Uterus (tissue), 2 donors: ENCODE results near the gene LSS.
"Not testable (repeated sequence)": the region's sequence is repeated elsewhere in the genome, so short reads cannot be mapped to it uniquely, and the experiment has no call there.

Experiments used
- POLR2A ChIP-seq, 2 donors: fragments of 450-650 bp; IDR thresholded peaks; one replicate each; pipeline ENCODE4 v1.6.1; 2016; ENCODE audit warnings: antibody characterized with exemption in 2 of 2, mild to moderate bottlenecking in 1 of 2, moderate library complexity in 1 of 2
- TF ChIP-seq, protein P1 (sequence below), 4 experiments: fragments of 200-600 bp in 2 of 4; fragments of 450-650 bp in 2 of 4; sonication (generic) in 2 of 4; IDR thresholded peaks; one replicate each; pipeline ENCODE4 v1.5.1; 2016 to 2019; ENCODE audit warnings: antibody characterized with exemption in 4 of 4, mild to moderate bottlenecking in 2 of 4, moderate library complexity in 1 of 4

DNA sequence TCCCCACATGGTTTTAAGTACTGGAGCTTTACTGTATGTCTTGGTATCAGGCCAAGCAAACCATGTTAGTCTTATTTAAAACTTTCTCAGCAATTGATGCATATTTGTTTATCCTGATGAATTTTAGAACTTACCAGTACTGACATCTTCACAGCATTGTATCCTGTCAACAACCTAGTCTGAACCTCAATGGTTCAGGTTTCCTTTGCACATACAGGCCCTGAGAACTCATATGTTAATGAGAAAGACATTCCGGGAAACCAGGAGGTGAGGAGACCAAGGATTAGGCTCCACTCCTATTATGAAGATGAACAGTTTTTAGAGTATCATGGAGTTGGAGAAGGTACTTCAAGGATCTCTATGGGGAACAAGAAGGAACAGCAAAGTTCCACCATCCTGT, 13.0 kb upstream of the LSS start:
- TF ChIP-seq, protein P1, sequence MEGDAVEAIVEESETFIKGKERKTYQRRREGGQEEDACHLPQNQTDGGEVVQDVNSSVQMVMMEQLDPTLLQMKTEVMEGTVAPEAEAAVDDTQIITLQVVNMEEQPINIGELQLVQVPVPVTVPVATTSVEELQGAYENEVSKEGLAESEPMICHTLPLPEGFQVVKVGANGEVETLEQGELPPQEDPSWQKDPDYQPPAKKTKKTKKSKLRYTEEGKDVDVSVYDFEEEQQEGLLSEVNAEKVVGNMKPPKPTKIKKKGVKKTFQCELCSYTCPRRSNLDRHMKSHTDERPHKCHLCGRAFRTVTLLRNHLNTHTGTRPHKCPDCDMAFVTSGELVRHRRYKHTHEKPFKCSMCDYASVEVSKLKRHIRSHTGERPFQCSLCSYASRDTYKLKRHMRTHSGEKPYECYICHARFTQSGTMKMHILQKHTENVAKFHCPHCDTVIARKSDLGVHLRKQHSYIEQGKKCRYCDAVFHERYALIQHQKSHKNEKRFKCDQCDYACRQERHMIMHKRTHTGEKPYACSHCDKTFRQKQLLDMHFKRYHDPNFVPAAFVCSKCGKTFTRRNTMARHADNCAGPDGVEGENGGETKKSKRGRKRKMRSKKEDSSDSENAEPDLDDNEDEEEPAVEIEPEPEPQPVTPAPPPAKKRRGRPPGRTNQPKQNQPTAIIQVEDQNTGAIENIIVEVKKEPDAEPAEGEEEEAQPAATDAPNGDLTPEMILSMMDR (IDR thresholded peaks at IDR 0.05), result not testable (repeated sequence)
- TF ChIP-seq POLR2A (IDR thresholded peaks at IDR 0.05), result not testable (repeated sequence)
